Loucy (cell line): ENCODE results near the gene WDR1.

Experiments used
- EZH2phosphoT487 ChIP-seq: fragments of 200-600 bp; IDR thresholded peaks from 2 replicates; pipeline ENCODE4 v1.6.1; 2018; ENCODE audit warnings: antibody characterized with exemption, mild to moderate bottlenecking, moderate library complexity, borderline replicate concordance
- TF ChIP-seq, protein P1 (sequence below): fragments of 200-600 bp; sonication (generic); conservative IDR thresholded peaks from 2 replicates; pipeline ENCODE4 v1.5.1; 2014; ENCODE audit warnings: mild to moderate bottlenecking, antibody characterized with exemption, low read length

DNA sequence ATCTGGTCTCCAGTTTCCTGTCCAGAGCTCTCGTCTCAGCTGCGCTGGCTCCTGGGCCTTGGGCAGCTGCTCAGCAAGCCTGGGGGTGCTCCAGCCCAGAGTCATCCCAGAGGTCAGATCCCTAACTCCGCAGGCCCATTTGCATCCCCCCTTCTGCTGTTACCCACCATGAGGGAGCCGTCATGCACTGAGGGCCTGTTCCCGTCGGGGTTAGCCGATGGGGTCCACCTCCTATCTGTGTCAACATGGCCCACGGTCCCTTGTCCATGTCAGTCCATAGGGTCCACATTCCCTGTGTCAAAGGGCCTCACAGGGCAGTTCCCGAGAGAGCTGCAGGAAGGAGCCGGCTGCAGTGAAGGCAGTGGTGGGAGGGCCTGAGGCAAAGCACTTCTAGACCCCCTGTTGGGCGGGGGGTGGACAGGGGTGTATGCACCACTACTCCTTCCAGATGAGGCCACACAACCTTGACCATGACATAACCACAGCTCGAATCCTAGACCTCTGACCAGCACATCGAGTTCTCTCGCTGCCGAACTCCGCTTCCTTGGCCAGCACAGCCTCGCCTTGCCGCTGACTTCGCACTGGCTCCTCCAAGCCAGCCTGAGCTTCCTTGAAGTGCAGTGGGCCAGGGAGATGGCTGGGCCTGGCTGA lies 24.9 kb downstream of the WDR1 start:
- TF ChIP-seq, protein P1, sequence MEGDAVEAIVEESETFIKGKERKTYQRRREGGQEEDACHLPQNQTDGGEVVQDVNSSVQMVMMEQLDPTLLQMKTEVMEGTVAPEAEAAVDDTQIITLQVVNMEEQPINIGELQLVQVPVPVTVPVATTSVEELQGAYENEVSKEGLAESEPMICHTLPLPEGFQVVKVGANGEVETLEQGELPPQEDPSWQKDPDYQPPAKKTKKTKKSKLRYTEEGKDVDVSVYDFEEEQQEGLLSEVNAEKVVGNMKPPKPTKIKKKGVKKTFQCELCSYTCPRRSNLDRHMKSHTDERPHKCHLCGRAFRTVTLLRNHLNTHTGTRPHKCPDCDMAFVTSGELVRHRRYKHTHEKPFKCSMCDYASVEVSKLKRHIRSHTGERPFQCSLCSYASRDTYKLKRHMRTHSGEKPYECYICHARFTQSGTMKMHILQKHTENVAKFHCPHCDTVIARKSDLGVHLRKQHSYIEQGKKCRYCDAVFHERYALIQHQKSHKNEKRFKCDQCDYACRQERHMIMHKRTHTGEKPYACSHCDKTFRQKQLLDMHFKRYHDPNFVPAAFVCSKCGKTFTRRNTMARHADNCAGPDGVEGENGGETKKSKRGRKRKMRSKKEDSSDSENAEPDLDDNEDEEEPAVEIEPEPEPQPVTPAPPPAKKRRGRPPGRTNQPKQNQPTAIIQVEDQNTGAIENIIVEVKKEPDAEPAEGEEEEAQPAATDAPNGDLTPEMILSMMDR, result no peak
- no peak for TF ChIP-seq EZH2phosphoT487
